GM18505 (cell line): ENCODE measurements around the gene RFC5.

Source experiments
- ATAC-seq: cut with Tn5 transposase; IDR thresholded peaks from one replicate; pipeline ENCODE4 v1.9.1; 2021; ENCODE audit not compliant: unreplicated experiment
- POLR2A ChIP-seq: IDR thresholded peaks from 4 replicates; pipeline ENCODE4 v1.6.1; 2011; ENCODE audit warnings: borderline replicate concordance; ENCODE audit not compliant: insufficient read depth, insufficient read length; ENCODE audit errors: extremely low read depth

Gene RFC5

GRCh38 chr12:118016424-118017264 is at the start of gene RFC5:
TSS of gene RFC5 (plus strand) at chr12:118016703. CDS start at chr12:118016828, 125 bp downstream.
- TF ChIP-seq POLR2A: peak; percentile 82
- ATAC-seq: peak; percentile 98

- ATAC-seq: no peak
- TF ChIP-seq POLR2A: no peak
Measured at GRCh38 chr12:117967043-117967442, 49.5 kb upstream of the RFC5 start.

- no peak for TF ChIP-seq POLR2A
- no peak for ATAC-seq
Measured at GRCh38 chr12:117967512-117967911, 49.0 kb upstream of the RFC5 start.

GRCh38 chr12:117968151-117968789 is 48.2 kb upstream of the RFC5 start:
- ATAC-seq: no peak
- no peak for TF ChIP-seq POLR2A

- ATAC-seq: peak; percentile 68
- no peak for TF ChIP-seq POLR2A
Measured at GRCh38 chr12:117968826-117969659, 47.5 kb upstream of the RFC5 start, which contains the start of gene KSR2. TSS of gene KSR2 (minus strand) at chr12:117968990. CDS start at chr12:117968255, 735 bp downstream.

- ATAC-seq: no peak
- TF ChIP-seq POLR2A: no peak
Measured at GRCh38 chr12:117970334-117970733, 46.2 kb upstream of the RFC5 start.

GRCh38 chr12:117972301-117972700 is 44.2 kb upstream of the RFC5 start:
- no peak for ATAC-seq
- TF ChIP-seq POLR2A: no peak

GRCh38 chr12:117975006-117975405 is 41.5 kb upstream of the RFC5 start:
- TF ChIP-seq POLR2A: no peak
- ATAC-seq: no peak

GRCh38 chr12:117977373-117977772 is 39.1 kb upstream of the RFC5 start:
- no peak for ATAC-seq
- no peak for TF ChIP-seq POLR2A

- no peak for ATAC-seq
- TF ChIP-seq POLR2A: no peak
Measured at GRCh38 chr12:117980616-117981015, 35.9 kb upstream of the RFC5 start.

GRCh38 chr12:117981267-117981666 is 35.2 kb upstream of the RFC5 start:
- no peak for ATAC-seq
- TF ChIP-seq POLR2A: no peak

GRCh38 chr12:117985182-117985581 is 31.3 kb upstream of the RFC5 start:
- ATAC-seq: no peak
- TF ChIP-seq POLR2A: no peak
